Stimulated activated naive B cell treated with anti-CD40 and anti-IgM and Interleukin-4, amounts not matched to agents 10 μg/mL and 1 μg/mL and 100 μg/mL, for 72 hours (primary cell): ENCODE results near the gene SLC15A2.
A peak's percentile ranks its signal among the peaks of the same experiment; 100 is the strongest.

Experiments
- ATAC-seq, 2 donors: fragments of 150-1000 bp; cut with Tn5 transposase; replicated peaks; 2 replicates each; pipeline ENCODE4 v1.10.0; 2021; ENCODE audit warnings: moderate library complexity in 1 of 2
- DNase-seq: peaks from one replicate; pipeline ENCODE4 v3.0.0; 2021
- H3K27ac Mint-ChIP-seq: one replicate; pipeline ENCODE4 v1.8.0; 2022; ENCODE audit warnings: mild to moderate bottlenecking, mixed read lengths
- H3K27me3 Mint-ChIP-seq, 2 donors: one replicate each; pipeline ENCODE4 v1.8.0; 2022; ENCODE audit warnings: mixed read lengths in 2 of 2
- H3K36me3 Mint-ChIP-seq, 2 donors: one replicate each; pipeline ENCODE4 v1.8.0; 2022; ENCODE audit warnings: mixed read lengths in 2 of 2, mild to moderate bottlenecking in 1 of 2
- H3K4me1 Mint-ChIP-seq, 2 donors: one replicate each; pipeline ENCODE4 v1.8.0; 2022; ENCODE audit warnings: mixed read lengths in 2 of 2, mild to moderate bottlenecking in 1 of 2
- H3K4me3 Mint-ChIP-seq, 2 donors: one replicate each; pipeline ENCODE4 v1.8.0; 2022; ENCODE audit warnings: mild to moderate bottlenecking in 2 of 2, mixed read lengths in 2 of 2, moderate library complexity in 1 of 2
- H3K9me3 Mint-ChIP-seq, 2 donors: one replicate each; pipeline ENCODE4 v1.8.0; 2022; ENCODE audit warnings: mixed read lengths in 2 of 2, mild to moderate bottlenecking in 1 of 2

SLC15A2 gene

GRCh38 chr3:121948641-121949040, 54.4 kb downstream of the SLC15A2 start:
- Mint-ChIP-seq H3K9me3 (peaks cover 8 to 16% of the 10 kb centered on the region in 2 donors), H3K4me1 (no peaks in the 10 kb centered on the region), H3K27ac (no peak overlapping the region), H3K4me3 (no peak overlapping the region), H3K36me3 (peaks cover 23 to 26% of the 10 kb centered on the region in 2 donors), H3K27me3 (no peaks in the 10 kb centered on the region)
- DNase-seq, result no peak
- no peak for ATAC-seq

GRCh38 chr3:121951291-121951919, 57.2 kb downstream of the SLC15A2 start:
- Mint-ChIP-seq H3K36me3 (peaks cover 46 to 50% of the 10 kb centered on the region in 2 donors), H3K27me3 (no peaks in the 10 kb centered on the region), H3K9me3 (peaks cover 10 to 19% of the 10 kb centered on the region in 2 donors), H3K4me1 (peaks cover 2 to 4% of the 10 kb centered on the region in 2 donors), H3K27ac (no peak overlapping the region), H3K4me3 (no peak overlapping the region)
- no peak for ATAC-seq
- DNase-seq, result no peak

GRCh38 chr3:121956363-121956762, 62.2 kb downstream of the SLC15A2 start:
- H3K4me3 Mint-ChIP-seq, result no peak overlapping the region
- DNase-seq (no peak), ATAC-seq (no peak)
- no peaks in the 10 kb centered on the region for H3K27me3 Mint-ChIP-seq
- H3K27ac Mint-ChIP-seq, result peak overlapping the region; percentile 9
- H3K4me1 Mint-ChIP-seq, result peaks cover 14 to 32% of the 10 kb centered on the region in 2 donors
- peaks cover 66 to 77% of the 10 kb centered on the region in 2 donors for H3K36me3 Mint-ChIP-seq
- peaks cover 11 to 20% of the 10 kb centered on the region in 2 donors for H3K9me3 Mint-ChIP-seq

- Mint-ChIP-seq H3K36me3 (peaks cover 60 to 74% of the 10 kb centered on the region in 2 donors), H3K27ac (peak overlapping the region; percentile 89), H3K27me3 (no peaks in the 10 kb centered on the region), H3K4me3 (peak overlapping the region in 1 of 2 donors; percentile 40), H3K9me3 (peaks cover 10 to 17% of the 10 kb centered on the region in 2 donors), H3K4me1 (peaks cover 14 to 32% of the 10 kb centered on the region in 2 donors)
- ATAC-seq (peak; percentile 94 to 96), DNase-seq (peak; percentile 61)
Measured at GRCh38 chr3:121957674-121958415, 63.6 kb downstream of the SLC15A2 start.

GRCh38 chr3:121958801-121959200, 64.6 kb downstream of the SLC15A2 start:
- Mint-ChIP-seq H3K4me3 (no peak overlapping the region), H3K36me3 (peaks cover 59 to 76% of the 10 kb centered on the region in 2 donors), H3K27me3 (no peaks in the 10 kb centered on the region), H3K4me1 (peaks cover 14 to 32% of the 10 kb centered on the region in 2 donors), H3K9me3 (peaks cover 13 to 19% of the 10 kb centered on the region in 2 donors), H3K27ac (peak overlapping the region; percentile 48)
- ATAC-seq (no peak), DNase-seq (no peak)

GRCh38 chr3:121961283-121961682, 67.1 kb downstream of the SLC15A2 start:
- ATAC-seq, result no peak
- no peak overlapping the region for H3K27ac Mint-ChIP-seq
- DNase-seq, result no peak
- peaks cover 12 to 29% of the 10 kb centered on the region in 2 donors for H3K4me1 Mint-ChIP-seq
- H3K36me3 Mint-ChIP-seq, result peaks cover 48 to 73% of the 10 kb centered on the region in 2 donors
- no peak overlapping the region for H3K4me3 Mint-ChIP-seq
- H3K27me3 Mint-ChIP-seq, result no peaks in the 10 kb centered on the region
- H3K9me3 Mint-ChIP-seq, result peaks cover 27 to 29% of the 10 kb centered on the region in 2 donors

- Mint-ChIP-seq H3K9me3 (peaks cover 28 to 34% of the 10 kb centered on the region in 2 donors), H3K36me3 (peaks cover 43 to 66% of the 10 kb centered on the region in 2 donors), H3K4me1 (peaks cover 7 to 18% of the 10 kb centered on the region in 2 donors), H3K27ac (no peak overlapping the region), H3K27me3 (no peaks in the 10 kb centered on the region), H3K4me3 (no peak overlapping the region)
- DNase-seq, result no peak
- no peak for ATAC-seq
Measured at GRCh38 chr3:121962443-121962842, 68.2 kb downstream of the SLC15A2 start.

- Mint-ChIP-seq H3K4me1 (peaks cover 0 to 8% of the 10 kb centered on the region in 2 donors), H3K4me3 (no peak overlapping the region), H3K27ac (no peak overlapping the region), H3K9me3 (peaks cover 28 to 32% of the 10 kb centered on the region in 2 donors), H3K27me3 (no peaks in the 10 kb centered on the region), H3K36me3 (peaks cover 32 to 54% of the 10 kb centered on the region in 2 donors)
- ATAC-seq (no peak), DNase-seq (no peak)
Measured at GRCh38 chr3:121963608-121964007, 69.4 kb downstream of the SLC15A2 start.

- Mint-ChIP-seq H3K4me3 (no peak overlapping the region), H3K9me3 (peaks cover 11 to 19% of the 10 kb centered on the region in 2 donors), H3K27me3 (no peaks in the 10 kb centered on the region), H3K36me3 (peaks cover 20 to 31% of the 10 kb centered on the region in 2 donors), H3K4me1 (peaks cover 2 to 7% of the 10 kb centered on the region in 2 donors), H3K27ac (no peak overlapping the region)
- ATAC-seq (no peak), DNase-seq (no peak)
Measured at GRCh38 chr3:121969631-121970030, 75.4 kb downstream of the SLC15A2 start.

GRCh38 chr3:121970047-121970446, 75.8 kb downstream of the SLC15A2 start:
- no peak for ATAC-seq

GRCh38 chr3:121974601-121975111, 80.5 kb downstream of the SLC15A2 start:
- DNase-seq (no peak), ATAC-seq (no peak)
- Mint-ChIP-seq H3K4me3 (no peak overlapping the region), H3K27ac (no peak overlapping the region), H3K4me1 (peaks cover 6 to 15% of the 10 kb centered on the region in 2 donors), H3K36me3 (peaks cover 36 to 49% of the 10 kb centered on the region in 2 donors), H3K9me3 (peaks cover 5 to 12% of the 10 kb centered on the region in 2 donors), H3K27me3 (no peaks in the 10 kb centered on the region)

More at GRCh38 chr3:121970047-121970446, 75.8 kb downstream of the SLC15A2 start:
- H3K9me3 Mint-ChIP-seq, result peaks cover 9 to 21% of the 10 kb centered on the region in 2 donors
- no peak overlapping the region for H3K4me3 Mint-ChIP-seq
- H3K4me1 Mint-ChIP-seq, result peaks cover 2 to 7% of the 10 kb centered on the region in 2 donors
- H3K27ac Mint-ChIP-seq, result no peak overlapping the region
- H3K36me3 Mint-ChIP-seq, result peaks cover 23 to 33% of the 10 kb centered on the region in 2 donors
- no peak for DNase-seq
- H3K27me3 Mint-ChIP-seq, result no peaks in the 10 kb centered on the region

GRCh38 chr3:121975702-121976302, 81.6 kb downstream of the SLC15A2 start:
- no peaks in the 10 kb centered on the region for H3K27me3 Mint-ChIP-seq
- no peak overlapping the region for H3K4me3 Mint-ChIP-seq
- H3K4me1 Mint-ChIP-seq, result peaks cover 6 to 22% of the 10 kb centered on the region in 2 donors
- peaks cover 5 to 12% of the 10 kb centered on the region in 2 donors for H3K9me3 Mint-ChIP-seq
- peaks cover 33 to 47% of the 10 kb centered on the region in 2 donors for H3K36me3 Mint-ChIP-seq
- no peak overlapping the region for H3K27ac Mint-ChIP-seq
- ATAC-seq (no peak), DNase-seq (no peak)

- ATAC-seq (no peak), DNase-seq (no peak)
Measured at GRCh38 chr3:121976727-121977126, 82.5 kb downstream of the SLC15A2 start.

GRCh38 chr3:121979246-121979645, 85.0 kb downstream of the SLC15A2 start:
- H3K9me3 Mint-ChIP-seq, result peaks cover 12 to 16% of the 10 kb centered on the region in 2 donors
- ATAC-seq, result no peak
- no peak overlapping the region for H3K4me3 Mint-ChIP-seq
- DNase-seq, result no peak
- no peaks in the 10 kb centered on the region for H3K27me3 Mint-ChIP-seq
- peaks cover 37 to 48% of the 10 kb centered on the region in 2 donors for H3K36me3 Mint-ChIP-seq
- no peak overlapping the region for H3K27ac Mint-ChIP-seq
- H3K4me1 Mint-ChIP-seq, result peaks cover 10 to 26% of the 10 kb centered on the region in 2 donors

More at GRCh38 chr3:121976727-121977126, 82.5 kb downstream of the SLC15A2 start:
- Mint-ChIP-seq H3K27me3 (no peaks in the 10 kb centered on the region), H3K9me3 (peaks cover 5 to 12% of the 10 kb centered on the region in 2 donors), H3K4me1 (peaks cover 10 to 26% of the 10 kb centered on the region in 2 donors), H3K36me3 (peaks cover 32 to 44% of the 10 kb centered on the region in 2 donors), H3K4me3 (no peak overlapping the region), H3K27ac (no peak overlapping the region)
